ENCODE data around the gene KCNJ10.

- TF ChIP-seq TAF1 (IDR thresholded peaks at IDR 0.05; ENCODE audit: borderline replicate concordance, low read depth, low read length) (no peak), POLR2AphosphoS5 (IDR thresholded peaks at IDR 0.05; ENCODE audit: low read depth, low read length) (no peak)
Observed at GRCh38 chr1:160050619-160051018, 19.3 kb downstream of the KCNJ10 start.
